SH-SY5Y (cell line): ENCODE data around the gene KDM3A.

Experiments used
- GATA2 ChIP-seq: IDR thresholded peaks from 2 replicates; pipeline ENCODE4 v1.6.1; 2011; ENCODE audit warnings: mild to moderate bottlenecking, low read depth, low read length
- GATA3 ChIP-seq: IDR thresholded peaks from 2 replicates; pipeline ENCODE4 v1.6.1; 2011; ENCODE audit warnings: low read depth, mild to moderate bottlenecking, low read length, moderate library complexity

Gene KDM3A

GRCh38 chr2:86510436-86510933 is 69.3 kb downstream of the KDM3A start:
- no peak for TF ChIP-seq GATA2
- TF ChIP-seq GATA3, result no peak

- TF ChIP-seq GATA2 (no peak), GATA3 (no peak)
Observed at GRCh38 chr2:86512034-86512433, 70.9 kb downstream of the KDM3A start.

- TF ChIP-seq GATA3 (no peak), GATA2 (no peak)
Observed at GRCh38 chr2:86512892-86513291, 71.7 kb downstream of the KDM3A start.

- no peak for TF ChIP-seq GATA3
- no peak for TF ChIP-seq GATA2
Observed at GRCh38 chr2:86513948-86514660, 72.9 kb downstream of the KDM3A start.

GRCh38 chr2:86518481-86518880 is 77.3 kb downstream of the KDM3A start:
- TF ChIP-seq GATA3 (no peak), GATA2 (no peak)

GRCh38 chr2:86519349-86519748 is 78.2 kb downstream of the KDM3A start:
- no peak for TF ChIP-seq GATA3
- no peak for TF ChIP-seq GATA2

- TF ChIP-seq GATA2 (no peak), GATA3 (no peak)
Observed at GRCh38 chr2:86520153-86520552, 79.0 kb downstream of the KDM3A start.

- TF ChIP-seq GATA3, result no peak
- TF ChIP-seq GATA2, result no peak
Observed at GRCh38 chr2:86521922-86522321, 80.8 kb downstream of the KDM3A start.

GRCh38 chr2:86522711-86523110 is 81.5 kb downstream of the KDM3A start:
- TF ChIP-seq GATA2, result no peak
- no peak for TF ChIP-seq GATA3

- no peak for TF ChIP-seq GATA2
Observed at GRCh38 chr2:86523491-86523890, 82.3 kb downstream of the KDM3A start.

- TF ChIP-seq GATA3 (no peak), GATA2 (no peak)
Observed at GRCh38 chr2:86525421-86526340, 84.5 kb downstream of the KDM3A start.

GRCh38 chr2:86533589-86533988 is 92.4 kb downstream of the KDM3A start:
- TF ChIP-seq GATA3, result no peak
- TF ChIP-seq GATA2, result no peak

GRCh38 chr2:86541334-86541733 is 100.2 kb downstream of the KDM3A start:
- TF ChIP-seq GATA2, result no peak
- no peak for TF ChIP-seq GATA3
